H1 (cell line): ENCODE results near the gene BRMS1. TPM values are rescaled to one million over a fixed set of nuclear protein-coding genes. Genes with fewer than 3 reads are reported as not detected.

Experiments
- BACH1 ChIP-seq: IDR thresholded peaks from 2 replicates; pipeline ENCODE4 v1.6.1; 2012; ENCODE audit warnings: low read length, improper control_type of control experiment
- GTF2F1 ChIP-seq: IDR thresholded peaks from 2 replicates; pipeline ENCODE4 v1.6.1; 2012; ENCODE audit warnings: low read depth, low read length, improper control_type of control experiment, borderline replicate concordance
- POLR2AphosphoS5 ChIP-seq: IDR thresholded peaks from 2 replicates; pipeline ENCODE4 v1.6.1; 2011; ENCODE audit warnings: low read depth, low read length
- RNF2 ChIP-seq: fragments of 200-900, 300-1000 bp; sonication (generic); IDR thresholded peaks from 2 replicates; pipeline ENCODE4 v1.7.1; 2016; ENCODE audit warnings: borderline replicate concordance, low read depth, mild to moderate bottlenecking, antibody characterized with exemption, low read length; ENCODE audit not compliant: poor library complexity, severe bottlenecking; ENCODE audit errors: missing control alignments
- SIN3A ChIP-seq, 2 experiments: IDR thresholded peaks in 1 of 2; conservative IDR thresholded peaks in 1 of 2; 2 replicates each; pipeline ENCODE4 v1.6.1; 2011 to 2012; ENCODE audit warnings: low read length in 2 of 2, improper control_type of control experiment in 1 of 2, low read depth in 1 of 2, mild to moderate bottlenecking in 1 of 2
- polyA plus RNA-seq, 7 experiments: library from polyadenylated mRNA; depleted of rRNA in 3 of 7; stranded (reverse) in 5 of 7; unstranded in 2 of 7; fragments of >200 nt in 5 of 7; fragments of 200-250 nt in 2 of 7; gene quantifications; 1 replicate in 5 of 7; 2 replicates in 1 of 7; 4 replicates in 1 of 7; pipeline versions ENCODE4 v1.2.1 to v1.2.3, GENCODE V29; 2011 to 2013; ENCODE audit warnings: missing spikeins in 2 of 7, mixed read lengths in 2 of 7
- total RNA-seq: library from RNA; stranded (reverse); fragmentation: NEBNext Ultra II Directional; extraction: Animal tissue kit (Norgen Biotek cat#: 25700); gene quantifications from 2 replicates; pipeline ENCODE4 v1.2.1, GENCODE V29; 2021

BRMS1 gene
- total and polyA plus RNA-seq, 2 of the 8 experiments (the other 6 are each of a cell fraction or from before 2014, with no cell fraction given): 39.2 to 46.1 TPM

GRCh38 chr11:66345316-66345649 is 379 bp upstream of the BRMS1 start (continued):
- TF ChIP-seq RNF2: no peak
- TF ChIP-seq GTF2F1: no peak
- TF ChIP-seq SIN3A (conservative IDR thresholded peaks at IDR 0.05 in 1 of 2, IDR thresholded peaks at IDR 0.05 in 1 of 2; ENCODE audit: low read depth in 1 of 2, low read length in 2 of 2): no peak
- no peak for TF ChIP-seq BACH1
- no peak for TF ChIP-seq POLR2AphosphoS5
